C4-2B (cell line): ENCODE results near the gene BLM.

ENCODE experiments used
- CTCF ChIP-seq: fragments of 450-650 bp; conservative IDR thresholded peaks from 2 replicates; pipeline ENCODE4 v1.5.1; 2017; ENCODE audit warnings: mild to moderate bottlenecking
- ZFX ChIP-seq: fragments of 450-650 bp; IDR thresholded peaks from 2 replicates; pipeline ENCODE4 v1.6.1; 2017

- TF ChIP-seq ZFX = no peak
- TF ChIP-seq CTCF = no peak
These were observed 8.6 kb upstream of the BLM start for GRCh38 chr15:90708516-90708915.
